ENCODE measurements around the gene LSAMP. TPM values are rescaled to one million over a fixed set of nuclear protein-coding genes. Genes with fewer than 3 reads are reported as not detected.

LSAMP gene
- total RNA-seq, 1 donor from 2014 or later, result not detected

DNA sequence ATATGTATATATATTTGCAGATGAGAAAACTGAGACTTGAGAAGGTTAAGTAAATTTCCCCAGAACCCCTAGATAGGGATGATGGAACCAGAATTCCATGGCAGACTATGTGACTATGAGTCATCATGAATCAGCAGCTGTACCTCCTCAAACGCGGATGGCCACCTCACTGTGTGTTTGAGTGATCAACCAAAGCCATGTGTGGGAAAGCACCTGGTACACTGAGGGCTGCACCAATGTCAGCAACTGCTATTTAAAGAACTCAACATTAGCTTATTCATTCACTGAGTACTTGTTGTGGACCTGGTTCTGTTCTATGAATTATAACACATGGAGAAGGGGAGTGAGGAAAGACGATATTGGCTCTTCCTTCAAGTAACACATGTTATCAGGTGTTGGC, 445.0 kb downstream of the LSAMP start:
- H3K4me3 Mint-ChIP-seq (ENCODE audit: low read depth), result no peak overlapping the region
- no peaks in the 10 kb centered on the region for H3K4me1 Mint-ChIP-seq (ENCODE audit: low read depth)
- intact Hi-C loops (cut with micrococcal nuclease), result no loop called here
- no peak overlapping the region for H3K27ac Mint-ChIP-seq
- no peaks in the 10 kb centered on the region for H3K9me3 Mint-ChIP-seq
- no peaks in the 10 kb centered on the region for H3K27me3 Mint-ChIP-seq (ENCODE audit: low read depth)
- H3K36me3 Mint-ChIP-seq (ENCODE audit: low read depth), result no peaks in the 10 kb centered on the region
- no peak for DNase-seq (ENCODE audit: low spot score)

DNA sequence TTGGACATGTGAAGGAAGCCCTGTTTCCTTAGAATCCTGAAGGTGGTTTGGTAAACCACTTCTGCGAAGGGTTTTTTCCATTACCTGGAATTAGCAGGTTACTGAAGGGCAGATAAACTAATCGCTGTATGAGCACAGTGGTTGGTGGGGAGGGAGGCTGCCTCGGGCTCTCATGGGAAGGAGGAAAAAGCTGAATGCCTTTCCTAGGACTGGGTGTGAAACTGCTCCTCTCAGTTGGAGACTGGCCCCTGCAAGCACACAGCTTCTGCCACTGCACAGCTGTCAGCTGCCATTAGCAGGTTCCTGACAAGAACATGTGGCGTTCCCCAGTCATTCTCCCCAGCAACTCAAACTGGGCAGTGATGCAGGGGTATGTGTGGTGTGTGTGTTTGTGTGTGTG, 445.7 kb downstream of the LSAMP start:
- intact Hi-C loops (cut with micrococcal nuclease), result no loop called here
- no peaks in the 10 kb centered on the region for H3K4me1 Mint-ChIP-seq (ENCODE audit: low read depth)
- H3K9me3 Mint-ChIP-seq, result no peaks in the 10 kb centered on the region
- no peak for DNase-seq (ENCODE audit: low spot score)
- H3K27ac Mint-ChIP-seq, result no peak overlapping the region
- no peak overlapping the region for H3K4me3 Mint-ChIP-seq (ENCODE audit: low read depth)
- no peaks in the 10 kb centered on the region for H3K27me3 Mint-ChIP-seq (ENCODE audit: low read depth)
- H3K36me3 Mint-ChIP-seq (ENCODE audit: low read depth), result no peaks in the 10 kb centered on the region

GRCh38 chr3:115999001-115999585, 446.2 kb downstream of the LSAMP start:
- no peaks in the 10 kb centered on the region for H3K9me3 Mint-ChIP-seq
- no peak for DNase-seq (ENCODE audit: low spot score)
- H3K4me3 Mint-ChIP-seq (ENCODE audit: low read depth), result no peak overlapping the region
- no peaks in the 10 kb centered on the region for H3K27me3 Mint-ChIP-seq (ENCODE audit: low read depth)
- intact Hi-C loops (cut with micrococcal nuclease), result no loop called here
- H3K4me1 Mint-ChIP-seq (ENCODE audit: low read depth), result no peaks in the 10 kb centered on the region
- no peak overlapping the region for H3K27ac Mint-ChIP-seq
- H3K36me3 Mint-ChIP-seq (ENCODE audit: low read depth), result no peaks in the 10 kb centered on the region

DNA sequence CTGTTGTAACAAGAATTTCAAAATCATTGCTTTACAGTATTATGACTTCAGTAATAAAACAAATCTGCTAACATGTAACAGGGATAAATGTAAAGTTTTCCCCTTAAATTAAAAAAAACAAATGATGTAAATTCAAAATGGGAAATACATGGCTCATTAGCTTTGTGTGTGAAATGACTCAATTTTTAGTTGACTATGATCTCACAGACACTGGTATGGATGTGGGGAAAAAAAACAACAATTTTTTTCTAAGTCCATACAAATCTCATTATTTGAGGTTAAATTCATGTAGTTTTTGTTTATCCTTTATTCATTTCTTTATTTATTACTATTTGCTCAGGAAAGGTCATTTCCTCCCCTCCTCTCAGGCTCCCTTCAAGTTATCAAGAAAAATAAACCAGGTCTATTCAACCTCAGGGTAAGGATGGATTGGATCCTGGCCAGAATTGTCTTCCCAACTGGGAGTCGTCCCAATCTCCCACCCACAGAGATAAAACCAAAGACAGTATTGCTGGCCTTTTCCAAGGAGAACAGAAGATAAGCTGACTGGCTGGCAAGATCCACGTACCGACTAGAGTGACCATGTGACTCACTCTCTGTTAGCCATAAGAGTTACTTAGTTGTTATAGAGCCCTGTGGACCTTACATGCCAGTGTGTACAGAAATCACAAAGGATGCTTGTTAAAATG, 448.7 kb downstream of the LSAMP start:
- Mint-ChIP-seq H3K36me3 (ENCODE audit: low read depth) (no peaks in the 10 kb centered on the region), H3K27ac (no peak overlapping the region), H3K4me1 (ENCODE audit: low read depth) (no peaks in the 10 kb centered on the region), H3K4me3 (ENCODE audit: low read depth) (no peak overlapping the region), H3K9me3 (no peaks in the 10 kb centered on the region), H3K27me3 (ENCODE audit: low read depth) (no peaks in the 10 kb centered on the region)
- DNase-seq (ENCODE audit: low spot score), result no peak
- intact Hi-C loops (cut with micrococcal nuclease), result no loop called here

DNA sequence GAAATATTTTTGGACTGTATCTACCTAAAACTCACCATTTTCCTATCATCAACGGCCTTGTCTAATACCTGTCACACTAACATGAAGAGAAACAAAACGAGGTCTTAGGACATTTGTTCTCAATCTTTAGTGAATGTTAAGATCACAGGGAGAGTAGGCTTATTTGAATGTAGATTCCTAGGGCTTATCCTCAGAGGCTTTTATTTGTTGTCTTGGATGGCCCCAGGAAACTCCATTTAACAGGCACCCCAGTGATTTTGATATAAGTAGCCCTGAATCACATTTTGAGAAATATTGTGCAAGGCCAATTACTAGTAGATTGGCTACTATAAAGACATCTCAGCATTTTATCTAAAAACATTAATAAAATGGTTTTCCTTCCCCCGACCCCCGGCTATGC, 454.6 kb downstream of the LSAMP start:
- no peaks in the 10 kb centered on the region for H3K36me3 Mint-ChIP-seq (ENCODE audit: low read depth)
- H3K27me3 Mint-ChIP-seq (ENCODE audit: low read depth), result no peaks in the 10 kb centered on the region
- H3K27ac Mint-ChIP-seq, result no peak overlapping the region
- intact Hi-C loops (cut with micrococcal nuclease), result no loop called here
- DNase-seq (ENCODE audit: low spot score), result no peak
- no peaks in the 10 kb centered on the region for H3K4me1 Mint-ChIP-seq (ENCODE audit: low read depth)
- no peaks in the 10 kb centered on the region for H3K9me3 Mint-ChIP-seq
- no peak overlapping the region for H3K4me3 Mint-ChIP-seq (ENCODE audit: low read depth)

GRCh38 chr3:115989684-115990421, 455.4 kb downstream of the LSAMP start:
- no peaks in the 10 kb centered on the region for H3K4me1 Mint-ChIP-seq (ENCODE audit: low read depth)
- no peaks in the 10 kb centered on the region for H3K9me3 Mint-ChIP-seq
- H3K27ac Mint-ChIP-seq, result no peak overlapping the region
- no peak overlapping the region for H3K4me3 Mint-ChIP-seq (ENCODE audit: low read depth)
- no peak for DNase-seq (ENCODE audit: low spot score)
- intact Hi-C loops (cut with micrococcal nuclease), result no loop called here
- no peaks in the 10 kb centered on the region for H3K27me3 Mint-ChIP-seq (ENCODE audit: low read depth)
- no peaks in the 10 kb centered on the region for H3K36me3 Mint-ChIP-seq (ENCODE audit: low read depth)

- no peaks in the 10 kb centered on the region for H3K4me1 Mint-ChIP-seq (ENCODE audit: low read depth)
- no peaks in the 10 kb centered on the region for H3K36me3 Mint-ChIP-seq (ENCODE audit: low read depth)
- intact Hi-C loops (cut with micrococcal nuclease), result no loop called here
- H3K4me3 Mint-ChIP-seq (ENCODE audit: low read depth), result no peak overlapping the region
- H3K9me3 Mint-ChIP-seq, result no peaks in the 10 kb centered on the region
- H3K27ac Mint-ChIP-seq, result no peak overlapping the region
- DNase-seq (ENCODE audit: low spot score), result no peak
- H3K27me3 Mint-ChIP-seq (ENCODE audit: low read depth), result no peaks in the 10 kb centered on the region
Measured at GRCh38 chr3:115986555-115987207, 458.6 kb downstream of the LSAMP start.

DNA sequence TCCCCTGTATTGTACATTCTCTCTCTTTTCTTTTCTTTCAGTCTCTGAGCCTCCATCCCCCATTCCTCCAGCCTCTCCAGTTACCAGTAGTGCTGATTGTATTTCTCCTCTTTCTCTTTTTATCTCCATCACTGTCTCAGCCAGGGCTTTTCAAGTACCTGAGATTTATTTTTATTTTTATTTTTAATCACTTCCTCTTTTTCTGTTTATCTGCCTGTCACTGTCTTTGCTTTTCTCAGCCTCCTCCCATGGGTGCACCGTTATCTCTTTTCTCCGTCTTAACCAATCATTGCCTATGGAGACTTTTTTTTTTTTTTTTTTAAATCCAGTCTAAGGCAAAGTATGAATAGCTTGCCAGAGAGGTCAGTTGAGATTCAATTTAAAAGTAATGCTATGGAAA, 462.7 kb downstream of the LSAMP start:
- Mint-ChIP-seq H3K9me3 (no peaks in the 10 kb centered on the region), H3K36me3 (ENCODE audit: low read depth) (no peaks in the 10 kb centered on the region), H3K4me3 (ENCODE audit: low read depth) (no peak overlapping the region), H3K27ac (no peak overlapping the region), H3K27me3 (ENCODE audit: low read depth) (no peaks in the 10 kb centered on the region), H3K4me1 (ENCODE audit: low read depth) (no peaks in the 10 kb centered on the region)
- intact Hi-C loops (cut with micrococcal nuclease), result no loop called here
- no peak for DNase-seq (ENCODE audit: low spot score)

DNA sequence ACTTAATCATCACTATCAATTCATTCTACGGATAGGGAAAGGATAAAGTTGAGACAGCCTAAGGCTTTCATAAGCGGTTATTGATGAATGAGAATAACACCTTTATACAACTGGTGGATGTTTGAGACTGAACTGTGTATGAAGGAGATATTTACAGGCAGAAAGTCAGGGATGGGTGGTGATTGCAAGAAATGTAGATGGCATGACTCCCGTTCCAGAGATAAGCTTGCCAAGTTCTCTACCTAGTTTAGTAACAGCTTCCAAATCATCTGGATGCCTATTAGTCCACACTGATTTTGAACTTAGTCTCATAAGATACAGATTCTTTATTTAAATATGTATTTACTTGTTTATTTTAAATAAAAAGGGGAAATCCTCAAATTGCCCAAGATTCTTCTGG, 463.2 kb downstream of the LSAMP start:
- intact Hi-C loops (cut with micrococcal nuclease), result no loop called here
- no peak overlapping the region for H3K27ac Mint-ChIP-seq
- no peaks in the 10 kb centered on the region for H3K4me1 Mint-ChIP-seq (ENCODE audit: low read depth)
- no peak overlapping the region for H3K4me3 Mint-ChIP-seq (ENCODE audit: low read depth)
- no peaks in the 10 kb centered on the region for H3K36me3 Mint-ChIP-seq (ENCODE audit: low read depth)
- no peaks in the 10 kb centered on the region for H3K9me3 Mint-ChIP-seq
- DNase-seq (ENCODE audit: low spot score), result no peak
- no peaks in the 10 kb centered on the region for H3K27me3 Mint-ChIP-seq (ENCODE audit: low read depth)

- Mint-ChIP-seq H3K27me3 (ENCODE audit: low read depth) (no peaks in the 10 kb centered on the region), H3K36me3 (ENCODE audit: low read depth) (no peaks in the 10 kb centered on the region), H3K27ac (no peak overlapping the region), H3K4me1 (ENCODE audit: low read depth) (no peaks in the 10 kb centered on the region), H3K4me3 (ENCODE audit: low read depth) (no peak overlapping the region), H3K9me3 (no peaks in the 10 kb centered on the region)
- intact Hi-C loops (cut with micrococcal nuclease), result no loop called here
- no peak for DNase-seq (ENCODE audit: low spot score)
Measured at GRCh38 chr3:115980709-115981108, 464.6 kb downstream of the LSAMP start.

- H3K27ac Mint-ChIP-seq, result no peak overlapping the region
- intact Hi-C loops (cut with micrococcal nuclease), result no loop called here
Measured at GRCh38 chr3:115977866-115978265, 467.4 kb downstream of the LSAMP start.

DNA sequence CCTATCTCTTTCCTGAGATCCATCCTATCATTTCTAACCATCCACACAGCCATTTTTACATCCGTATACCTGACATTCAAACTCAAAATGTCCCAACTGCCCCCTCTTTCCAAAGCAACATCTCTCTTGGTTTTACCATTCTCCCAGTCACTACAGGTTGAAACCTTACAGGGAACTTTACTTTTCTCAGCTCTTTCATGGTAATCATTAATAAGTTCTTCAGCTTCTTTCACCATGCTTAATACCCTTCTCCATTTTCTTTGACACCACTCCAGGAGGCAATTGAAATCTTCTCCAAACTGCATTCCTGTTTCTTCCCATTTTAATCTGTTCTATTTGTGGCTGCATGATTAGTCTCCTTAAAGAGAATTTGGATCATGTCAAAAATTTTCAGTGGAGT, 469.5 kb downstream of the LSAMP start:
- Mint-ChIP-seq H3K27ac (no peak overlapping the region), H3K36me3 (ENCODE audit: low read depth) (no peaks in the 10 kb centered on the region), H3K27me3 (ENCODE audit: low read depth) (no peaks in the 10 kb centered on the region), H3K9me3 (no peaks in the 10 kb centered on the region), H3K4me1 (ENCODE audit: low read depth) (no peaks in the 10 kb centered on the region), H3K4me3 (ENCODE audit: low read depth) (no peak overlapping the region)
- intact Hi-C loops (cut with micrococcal nuclease), result no loop called here
- no peak for DNase-seq (ENCODE audit: low spot score)

More at GRCh38 chr3:115977866-115978265, 467.4 kb downstream of the LSAMP start:
- no peaks in the 10 kb centered on the region for H3K27me3 Mint-ChIP-seq (ENCODE audit: low read depth)
- no peaks in the 10 kb centered on the region for H3K9me3 Mint-ChIP-seq
- no peak for DNase-seq (ENCODE audit: low spot score)
- no peaks in the 10 kb centered on the region for H3K36me3 Mint-ChIP-seq (ENCODE audit: low read depth)
- H3K4me1 Mint-ChIP-seq (ENCODE audit: low read depth), result no peaks in the 10 kb centered on the region
- no peak overlapping the region for H3K4me3 Mint-ChIP-seq (ENCODE audit: low read depth)

- intact Hi-C loops (cut with micrococcal nuclease), result no loop called here
- Mint-ChIP-seq H3K27ac (no peak overlapping the region), H3K9me3 (no peaks in the 10 kb centered on the region), H3K36me3 (ENCODE audit: low read depth) (no peaks in the 10 kb centered on the region), H3K4me1 (ENCODE audit: low read depth) (no peaks in the 10 kb centered on the region), H3K4me3 (ENCODE audit: low read depth) (no peak overlapping the region), H3K27me3 (ENCODE audit: low read depth) (no peaks in the 10 kb centered on the region)
- DNase-seq (ENCODE audit: low spot score), result no peak
Measured at GRCh38 chr3:115975353-115975752, 469.9 kb downstream of the LSAMP start.
